Measurements from ENCODE around the gene NFX1.
"Not testable (repeated sequence)": the region's sequence is repeated elsewhere in the genome, so short reads cannot be mapped to it uniquely, and the experiment has no call there.

NFX1 gene

DNA sequence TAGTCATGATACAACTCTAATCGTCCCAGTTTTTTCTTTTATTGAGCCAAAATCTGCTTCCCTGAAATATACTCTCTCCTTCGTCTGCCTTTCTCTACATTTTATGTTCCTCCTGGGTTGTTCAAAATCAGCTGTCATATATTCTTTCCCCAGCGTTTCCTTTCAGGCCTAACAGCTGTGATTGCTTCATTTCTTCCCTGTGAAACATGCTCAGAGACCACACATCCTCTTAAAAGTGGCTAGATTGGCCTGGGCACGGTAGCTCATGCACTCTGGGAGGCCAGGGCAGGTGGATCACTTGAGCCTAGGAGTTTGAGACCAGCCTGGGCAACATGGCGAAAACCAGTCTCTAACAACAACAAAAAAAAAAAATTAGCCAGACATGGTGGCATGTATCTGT, 25.1 kb downstream of the NFX1 start:
- peaks cover 92% of the 10 kb centered on the region for H3K36me3 ChIP-seq (ENCODE audit: control insufficient read depth, insufficient read depth, low read length, severe bottlenecking)
- H3K27me3 ChIP-seq (replicated peaks; ENCODE audit: control insufficient read depth, insufficient read depth, low read length), result no peaks in the 10 kb centered on the region
- DNase-seq (ENCODE audit: low read depth), result no peak
- H3K9ac ChIP-seq (ENCODE audit: low read length), result no peak overlapping the region
- peaks cover 35% of the 10 kb centered on the region for H3K4me1 ChIP-seq (ENCODE audit: control insufficient read depth, insufficient read depth, low read length)
- H3K9me3 ChIP-seq (ENCODE audit: control insufficient read depth, low read length), result no peaks in the 10 kb centered on the region
- H3K4me3 ChIP-seq (ENCODE audit: low read length), result no peak overlapping the region

DNA sequence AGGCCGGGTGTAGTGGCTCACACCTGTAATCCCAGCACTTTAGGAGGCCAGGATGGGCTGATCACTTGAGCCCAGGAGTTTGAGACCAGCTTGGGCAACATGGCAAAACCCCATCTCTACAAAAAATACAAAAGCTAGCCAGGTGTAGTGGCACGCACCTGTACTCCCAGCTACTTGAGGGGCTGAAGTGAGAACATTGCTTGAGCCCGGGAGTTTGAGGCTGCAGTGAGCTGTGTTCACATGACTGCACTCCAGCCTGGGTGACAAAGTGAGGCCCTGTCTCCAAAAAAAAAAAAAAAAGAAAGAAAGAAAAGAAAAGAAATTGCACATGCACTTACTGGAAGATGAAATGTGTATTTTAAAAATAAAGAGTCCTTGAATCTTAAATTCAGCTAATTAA, 26.8 kb downstream of the NFX1 start:
- DNase-seq (ENCODE audit: low read depth); H3K9me3 ChIP-seq (ENCODE audit: control insufficient read depth, low read length); H3K9ac ChIP-seq (ENCODE audit: low read length); H3K4me3 ChIP-seq (ENCODE audit: low read length); H3K27me3 ChIP-seq (replicated peaks; ENCODE audit: control insufficient read depth, insufficient read depth, low read length): not testable (repeated sequence)
- H3K36me3 ChIP-seq (ENCODE audit: control insufficient read depth, insufficient read depth, low read length, severe bottlenecking), result peaks cover 86% of the 10 kb centered on the region
- H3K4me1 ChIP-seq (ENCODE audit: control insufficient read depth, insufficient read depth, low read length), result peaks cover 45% of the 10 kb centered on the region

DNA sequence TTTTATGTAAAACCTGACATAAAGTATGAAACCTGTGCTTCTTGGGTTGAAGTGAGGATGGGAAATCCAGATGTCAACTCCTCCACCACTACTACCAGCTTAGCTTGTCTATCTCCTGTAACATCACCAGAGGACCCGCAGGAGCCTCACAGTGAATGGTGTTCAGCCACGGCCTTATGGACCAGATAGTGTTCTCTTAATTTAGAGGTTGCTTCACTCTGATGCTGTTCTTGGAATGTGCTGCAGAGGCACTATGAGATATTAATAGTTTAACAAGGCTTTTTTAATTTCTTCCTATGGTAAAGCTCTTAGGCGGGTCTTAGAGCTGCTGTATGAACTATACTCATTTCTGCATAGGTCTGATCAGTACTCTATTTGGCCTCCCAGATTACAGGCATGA, 27.9 kb downstream of the NFX1 start:
- Histone ChIP-seq H3K27me3 (replicated peaks; ENCODE audit: control insufficient read depth, insufficient read depth, low read length) (no peaks in the 10 kb centered on the region), H3K9me3 (ENCODE audit: control insufficient read depth, low read length) (no peaks in the 10 kb centered on the region), H3K4me3 (ENCODE audit: low read length) (no peak overlapping the region), H3K36me3 (ENCODE audit: control insufficient read depth, insufficient read depth, low read length, severe bottlenecking) (peaks cover 86% of the 10 kb centered on the region), H3K4me1 (ENCODE audit: control insufficient read depth, insufficient read depth, low read length) (peaks cover 45% of the 10 kb centered on the region), H3K9ac (ENCODE audit: low read length) (no peak overlapping the region)
- DNase-seq (ENCODE audit: low read depth), result no peak

DNA sequence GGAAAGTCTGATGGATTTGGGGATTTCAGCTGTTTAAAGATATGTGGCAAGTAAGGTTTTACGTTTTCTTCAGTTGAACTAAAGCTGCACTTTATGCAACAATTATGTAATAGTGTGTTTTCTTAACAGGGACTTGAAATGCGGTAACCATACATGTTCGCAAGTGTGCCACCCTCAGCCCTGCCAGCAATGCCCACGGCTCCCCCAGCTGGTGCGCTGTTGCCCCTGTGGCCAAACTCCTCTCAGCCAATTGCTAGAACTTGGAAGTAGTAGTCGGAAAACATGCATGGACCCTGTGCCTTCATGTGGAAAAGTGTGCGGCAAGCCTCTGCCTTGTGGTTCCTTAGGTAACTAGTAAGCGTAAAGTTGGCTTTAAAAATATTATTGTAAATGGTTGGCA, 28.5 kb downstream of the NFX1 start:
- no peak overlapping the region for H3K9ac ChIP-seq (ENCODE audit: low read length)
- H3K36me3 ChIP-seq (ENCODE audit: control insufficient read depth, insufficient read depth, low read length, severe bottlenecking), result peaks cover 82% of the 10 kb centered on the region
- DNase-seq (ENCODE audit: low read depth), result no peak
- peaks cover 45% of the 10 kb centered on the region for H3K4me1 ChIP-seq (ENCODE audit: control insufficient read depth, insufficient read depth, low read length)
- H3K27me3 ChIP-seq (replicated peaks; ENCODE audit: control insufficient read depth, insufficient read depth, low read length), result no peaks in the 10 kb centered on the region
- H3K9me3 ChIP-seq (ENCODE audit: control insufficient read depth, low read length), result no peaks in the 10 kb centered on the region
- no peak overlapping the region for H3K4me3 ChIP-seq (ENCODE audit: low read length)

DNA sequence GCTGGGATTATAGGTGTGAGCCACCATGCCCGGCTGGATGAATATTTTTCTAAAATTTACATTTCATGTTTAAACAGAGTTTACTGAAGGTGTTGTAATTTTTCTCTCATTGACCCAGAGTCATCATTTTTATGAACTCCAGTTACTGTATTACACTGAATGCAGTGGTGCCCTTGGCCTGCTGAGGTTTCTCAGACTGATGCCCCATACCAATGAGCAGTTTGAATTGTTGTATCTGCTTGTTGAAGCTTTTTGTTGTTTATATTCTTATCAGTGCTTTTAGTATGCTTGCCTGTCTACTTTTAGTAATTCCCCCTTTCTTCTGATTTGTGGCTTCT, 29.9 kb downstream of the NFX1 start:
- H3K36me3 ChIP-seq (ENCODE audit: control insufficient read depth, insufficient read depth, low read length, severe bottlenecking), result peaks cover 72% of the 10 kb centered on the region

DNA sequence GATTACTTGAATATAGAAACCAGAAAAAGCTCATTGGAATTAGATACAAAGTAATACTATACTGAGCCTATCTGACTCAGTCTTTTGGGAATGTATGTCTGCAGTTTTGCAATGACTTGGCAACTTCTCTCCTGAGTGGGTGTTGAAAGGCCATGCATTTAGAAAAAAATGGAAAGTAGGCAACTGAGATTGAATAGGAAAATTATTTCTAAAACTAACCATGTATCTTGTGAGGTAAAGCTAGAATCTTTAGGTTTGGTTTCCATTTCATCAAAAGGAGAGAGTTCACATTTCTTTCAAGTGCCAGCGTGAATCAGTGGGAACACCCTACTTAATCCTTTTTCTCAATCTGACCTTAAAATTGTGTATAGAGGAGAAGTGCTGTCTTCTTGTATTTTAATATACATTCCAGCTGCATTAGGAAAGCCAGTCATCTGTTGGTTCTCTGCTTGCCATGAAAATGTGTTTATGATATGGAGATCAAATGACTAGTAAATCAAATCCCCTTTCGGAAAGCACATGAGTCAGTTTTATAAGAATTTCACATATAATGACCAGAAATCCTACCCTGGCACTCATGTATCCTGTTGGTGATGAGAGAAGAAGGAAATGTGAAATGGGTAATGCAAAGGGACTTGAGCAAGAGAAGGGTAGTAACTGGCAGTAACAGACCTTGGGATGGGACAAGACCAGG, 30.4 kb downstream of the NFX1 start:
- Histone ChIP-seq H3K36me3 (ENCODE audit: control insufficient read depth, insufficient read depth, low read length, severe bottlenecking) (peaks cover 69% of the 10 kb centered on the region), H3K4me1 (ENCODE audit: control insufficient read depth, insufficient read depth, low read length) (peaks cover 45% of the 10 kb centered on the region), H3K9ac (ENCODE audit: low read length) (peak overlapping the region; percentile 77), H3K27me3 (replicated peaks; ENCODE audit: control insufficient read depth, insufficient read depth, low read length) (no peaks in the 10 kb centered on the region), H3K9me3 (ENCODE audit: control insufficient read depth, low read length) (no peaks in the 10 kb centered on the region), H3K4me3 (ENCODE audit: low read length) (peak overlapping the region; percentile 53)
- peak; percentile 97 for DNase-seq (ENCODE audit: low read depth)

More for the DNA sequence above, 29.9 kb downstream of the NFX1 start:
- H3K4me3 ChIP-seq (ENCODE audit: low read length), result peak overlapping the region; percentile 32
- peaks cover 45% of the 10 kb centered on the region for H3K4me1 ChIP-seq (ENCODE audit: control insufficient read depth, insufficient read depth, low read length)
- peak overlapping the region; percentile 66 for H3K9ac ChIP-seq (ENCODE audit: low read length)
- no peaks in the 10 kb centered on the region for H3K9me3 ChIP-seq (ENCODE audit: control insufficient read depth, low read length)
- no peaks in the 10 kb centered on the region for H3K27me3 ChIP-seq (replicated peaks; ENCODE audit: control insufficient read depth, insufficient read depth, low read length)
- no peak for DNase-seq (ENCODE audit: low read depth)

DNA sequence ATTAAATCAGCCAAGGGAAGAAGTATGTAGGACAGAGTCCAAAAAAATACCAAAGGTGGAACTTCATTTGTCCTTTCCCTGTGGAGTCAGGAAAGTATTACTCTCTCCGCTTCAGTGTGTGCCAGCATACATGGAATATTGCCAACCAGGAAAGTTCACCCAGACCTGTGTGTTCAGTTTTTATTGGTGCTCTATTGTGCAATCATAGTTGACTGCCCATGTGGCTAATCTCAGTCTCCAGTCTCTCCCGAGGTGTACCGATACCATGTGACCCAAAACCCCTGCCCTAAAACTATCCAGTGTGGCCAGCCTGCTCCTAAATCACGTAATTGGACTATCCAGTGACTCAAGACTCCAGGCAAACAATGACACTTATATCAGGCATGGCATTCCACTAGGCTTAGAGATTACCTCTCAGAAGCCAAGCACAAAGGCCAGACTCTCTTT, 38.8 kb downstream of the NFX1 start:
- no peak overlapping the region for H3K4me3 ChIP-seq (ENCODE audit: low read length)
- no peaks in the 10 kb centered on the region for H3K27me3 ChIP-seq (replicated peaks; ENCODE audit: control insufficient read depth, insufficient read depth, low read length)
- no peak overlapping the region for H3K9ac ChIP-seq (ENCODE audit: low read length)
- peaks cover 56% of the 10 kb centered on the region for H3K36me3 ChIP-seq (ENCODE audit: control insufficient read depth, insufficient read depth, low read length, severe bottlenecking)
- H3K4me1 ChIP-seq (ENCODE audit: control insufficient read depth, insufficient read depth, low read length), result peaks cover 30% of the 10 kb centered on the region
- H3K9me3 ChIP-seq (ENCODE audit: control insufficient read depth, low read length), result no peaks in the 10 kb centered on the region
- DNase-seq (ENCODE audit: low read depth), result peak; percentile 87

DNA sequence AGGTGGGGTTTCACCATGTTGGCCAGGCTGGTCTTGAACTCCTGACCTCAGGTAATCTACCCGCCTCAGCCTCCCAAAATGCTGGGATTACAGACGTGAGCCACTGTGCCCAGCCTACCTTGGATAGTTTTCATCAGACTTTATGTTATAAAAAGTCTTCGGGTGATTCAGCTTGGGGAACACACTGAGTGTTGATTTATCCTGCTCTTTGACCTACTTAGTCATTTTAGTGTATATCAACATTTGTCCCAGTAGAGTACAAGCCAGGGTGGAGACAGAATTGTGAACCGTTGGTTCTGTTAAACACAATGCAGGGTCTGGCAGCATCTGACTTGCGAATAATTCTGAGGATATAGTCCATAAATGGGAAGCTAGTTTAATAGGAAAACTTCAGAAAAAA, 39.7 kb downstream of the NFX1 start:
- Histone ChIP-seq H3K36me3 (ENCODE audit: control insufficient read depth, insufficient read depth, low read length, severe bottlenecking) (peaks cover 63% of the 10 kb centered on the region), H3K9me3 (ENCODE audit: control insufficient read depth, low read length) (no peaks in the 10 kb centered on the region), H3K4me3 (ENCODE audit: low read length) (no peak overlapping the region), H3K9ac (ENCODE audit: low read length) (peak overlapping the region; percentile 30), H3K27me3 (replicated peaks; ENCODE audit: control insufficient read depth, insufficient read depth, low read length) (no peaks in the 10 kb centered on the region), H3K4me1 (ENCODE audit: control insufficient read depth, insufficient read depth, low read length) (peaks cover 30% of the 10 kb centered on the region)
- peak; percentile 75 for DNase-seq (ENCODE audit: low read depth)

DNA sequence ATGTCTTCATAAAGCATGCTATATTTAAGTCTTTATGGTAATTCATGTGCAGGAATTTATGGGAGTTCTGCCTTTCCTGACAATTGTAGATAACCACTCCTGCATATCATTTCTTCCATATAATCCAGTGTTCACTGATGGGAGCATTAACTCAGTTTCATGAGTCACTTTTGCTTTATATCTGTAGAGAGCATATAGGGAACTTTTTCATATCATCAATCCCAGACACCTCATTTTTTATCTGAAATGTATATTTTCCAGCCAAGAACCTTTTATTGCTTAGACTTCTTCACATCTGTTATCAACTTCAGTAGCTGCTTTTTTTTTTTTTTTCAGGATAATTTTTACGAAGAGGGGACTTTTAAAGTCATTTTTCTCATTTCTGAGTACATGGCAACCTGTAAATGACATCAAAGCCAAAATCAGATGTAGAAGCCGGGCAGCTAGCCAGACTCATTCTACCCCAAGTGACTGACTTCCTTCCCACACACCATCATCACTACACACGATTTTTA, 41.1 kb downstream of the NFX1 start:
- no peaks in the 10 kb centered on the region for H3K9me3 ChIP-seq (ENCODE audit: control insufficient read depth, low read length)
- peaks cover 65% of the 10 kb centered on the region for H3K36me3 ChIP-seq (ENCODE audit: control insufficient read depth, insufficient read depth, low read length, severe bottlenecking)
- DNase-seq (ENCODE audit: low read depth), result no peak
- no peak overlapping the region for H3K9ac ChIP-seq (ENCODE audit: low read length)
- H3K4me1 ChIP-seq (ENCODE audit: control insufficient read depth, insufficient read depth, low read length), result peaks cover 30% of the 10 kb centered on the region
- H3K27me3 ChIP-seq (replicated peaks; ENCODE audit: control insufficient read depth, insufficient read depth, low read length), result no peaks in the 10 kb centered on the region
- H3K4me3 ChIP-seq (ENCODE audit: low read length), result no peak overlapping the region

DNA sequence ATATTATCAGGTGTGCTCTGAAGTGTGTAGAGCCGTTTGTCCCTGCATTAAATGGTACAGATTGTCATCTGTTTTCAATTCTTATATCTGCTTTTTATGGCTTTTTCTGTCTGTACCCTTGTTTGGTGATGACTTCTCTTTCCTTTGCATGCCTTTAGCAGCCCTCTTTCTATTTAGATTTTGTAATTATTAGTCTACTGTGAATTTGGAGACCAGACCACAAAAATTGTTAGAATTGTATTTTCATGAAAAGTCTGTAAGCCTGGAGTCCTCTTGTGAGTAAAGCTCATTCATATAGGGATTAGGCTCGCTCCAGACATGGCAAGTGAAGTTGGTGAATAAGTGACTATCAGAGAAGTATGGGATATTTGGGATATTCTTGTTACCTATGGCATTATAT, 41.7 kb downstream of the NFX1 start:
- H3K9ac ChIP-seq (ENCODE audit: low read length), result no peak overlapping the region
- H3K27me3 ChIP-seq (replicated peaks; ENCODE audit: control insufficient read depth, insufficient read depth, low read length), result no peaks in the 10 kb centered on the region
- H3K36me3 ChIP-seq (ENCODE audit: control insufficient read depth, insufficient read depth, low read length, severe bottlenecking), result peaks cover 69% of the 10 kb centered on the region
- peaks cover 30% of the 10 kb centered on the region for H3K4me1 ChIP-seq (ENCODE audit: control insufficient read depth, insufficient read depth, low read length)
- H3K4me3 ChIP-seq (ENCODE audit: low read length), result no peak overlapping the region
- H3K9me3 ChIP-seq (ENCODE audit: control insufficient read depth, low read length), result no peaks in the 10 kb centered on the region
- DNase-seq (ENCODE audit: low read depth), result no peak

DNA sequence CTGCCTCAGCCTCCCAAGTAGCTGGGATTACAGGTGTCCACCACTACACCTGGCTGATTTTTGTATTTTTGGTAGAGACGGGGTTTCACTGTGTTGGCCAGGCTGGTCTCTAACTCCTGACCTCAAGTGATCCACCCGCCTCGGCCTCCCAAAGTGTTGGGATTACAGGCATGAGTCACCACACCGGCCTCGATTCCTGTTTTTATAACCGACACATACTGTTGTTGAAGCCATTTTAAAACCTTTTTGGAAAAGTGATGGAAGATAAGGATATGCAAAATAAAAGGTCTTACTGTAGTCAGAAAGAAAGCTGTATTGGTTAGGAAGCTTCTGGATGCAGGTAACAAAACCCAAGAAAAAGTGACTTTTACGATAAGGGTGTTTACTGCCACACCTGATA, 42.6 kb downstream of the NFX1 start:
- not testable (repeated sequence) for H3K27me3 ChIP-seq (replicated peaks; ENCODE audit: control insufficient read depth, insufficient read depth, low read length); H3K4me3 ChIP-seq (ENCODE audit: low read length); H3K9ac ChIP-seq (ENCODE audit: low read length); H3K9me3 ChIP-seq (ENCODE audit: control insufficient read depth, low read length); DNase-seq (ENCODE audit: low read depth)
- H3K4me1 ChIP-seq (ENCODE audit: control insufficient read depth, insufficient read depth, low read length), result peaks cover 30% of the 10 kb centered on the region
- peaks cover 72% of the 10 kb centered on the region for H3K36me3 ChIP-seq (ENCODE audit: control insufficient read depth, insufficient read depth, low read length, severe bottlenecking)

DNA sequence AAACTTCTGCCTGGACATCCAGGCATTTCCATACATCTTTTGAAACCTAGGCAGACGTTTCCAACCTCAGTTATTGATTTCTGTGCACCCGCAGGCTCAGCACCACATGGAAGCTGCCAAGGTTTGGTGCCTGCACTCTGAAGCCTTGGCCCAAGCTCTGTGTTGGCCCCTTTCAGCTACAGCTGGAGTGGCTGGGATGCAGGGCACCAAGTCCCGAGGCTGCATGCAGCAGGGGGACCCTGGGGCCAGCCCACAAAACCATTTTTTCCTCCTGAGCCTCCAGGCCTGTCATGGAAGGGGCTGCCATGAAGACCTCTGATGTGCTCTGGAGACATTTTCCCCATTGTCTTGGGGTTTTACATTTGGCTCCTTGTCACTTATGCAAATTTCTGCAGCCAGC, 49.9 kb downstream of the NFX1 start:
- Histone ChIP-seq H3K27me3 (replicated peaks; ENCODE audit: control insufficient read depth, insufficient read depth, low read length) (no peaks in the 10 kb centered on the region), H3K4me1 (ENCODE audit: control insufficient read depth, insufficient read depth, low read length) (no peaks in the 10 kb centered on the region), H3K9ac (ENCODE audit: low read length) (no peak overlapping the region), H3K4me3 (ENCODE audit: low read length) (no peak overlapping the region), H3K9me3 (ENCODE audit: control insufficient read depth, low read length) (peaks cover 6% of the 10 kb centered on the region), H3K36me3 (ENCODE audit: control insufficient read depth, insufficient read depth, low read length, severe bottlenecking) (peaks cover 88% of the 10 kb centered on the region)
- no peak for DNase-seq (ENCODE audit: low read depth)

All from adipocyte (in vitro differentiated cells).